Middle frontal gyrus (tissue), 1 donor: ENCODE results near the gene ZNF732.
"Not testable (repeated sequence)": the region's sequence is repeated elsewhere in the genome, so short reads cannot be mapped to it uniquely, and the experiment has no call there.

Source experiments
- DNase-seq: peaks from one replicate; pipeline ENCODE4 v3.0.0-alpha.2; 2015; ENCODE audit warnings: low spot score; ENCODE audit errors: extremely low spot score

Gene ZNF732

DNA sequence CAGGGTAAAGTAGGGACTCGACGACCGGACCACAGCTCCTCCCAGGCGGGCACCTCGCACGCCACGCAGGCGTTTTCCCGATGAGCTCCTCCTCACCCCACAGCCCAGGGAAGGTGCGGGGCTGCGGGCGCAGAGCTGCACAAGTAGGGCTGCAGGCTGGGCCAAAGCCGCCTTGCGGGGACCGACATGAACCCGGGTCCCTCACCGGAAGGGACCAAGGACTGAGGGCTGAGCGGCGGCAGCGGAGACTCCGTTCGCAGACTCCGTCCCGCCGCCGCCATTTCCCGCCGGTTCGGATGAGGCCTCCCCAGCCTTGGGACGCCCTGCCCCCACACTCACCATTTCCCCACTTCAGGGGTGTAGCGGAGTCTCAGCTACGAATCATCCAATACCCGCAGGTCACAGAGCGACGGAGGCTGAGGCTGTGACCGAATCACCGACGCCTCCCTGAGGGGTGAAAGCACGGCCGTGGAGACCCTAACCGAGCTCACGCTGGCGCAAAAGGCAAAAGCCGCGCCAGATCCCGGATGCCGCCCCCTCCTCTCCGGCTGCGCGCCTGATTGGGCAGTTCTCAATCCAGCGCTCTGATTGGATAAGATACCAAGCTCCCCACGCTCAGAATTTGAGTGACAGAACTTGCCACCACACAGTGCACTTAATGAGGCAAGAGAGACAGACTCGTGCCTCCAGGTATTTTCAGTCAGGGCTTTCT is at the start of gene ZNF732:
Gene ZNF732, minus strand, starts transcription at position 506 of the 712 bp plus-strand sequence. Its CDS starts 164 bp downstream, at position 342.
- DNase-seq = peak; percentile 8

- no peak for DNase-seq
These were observed 34.7 kb upstream of the ZNF732 start for GRCh38 chr4:340011-340410.

DNA sequence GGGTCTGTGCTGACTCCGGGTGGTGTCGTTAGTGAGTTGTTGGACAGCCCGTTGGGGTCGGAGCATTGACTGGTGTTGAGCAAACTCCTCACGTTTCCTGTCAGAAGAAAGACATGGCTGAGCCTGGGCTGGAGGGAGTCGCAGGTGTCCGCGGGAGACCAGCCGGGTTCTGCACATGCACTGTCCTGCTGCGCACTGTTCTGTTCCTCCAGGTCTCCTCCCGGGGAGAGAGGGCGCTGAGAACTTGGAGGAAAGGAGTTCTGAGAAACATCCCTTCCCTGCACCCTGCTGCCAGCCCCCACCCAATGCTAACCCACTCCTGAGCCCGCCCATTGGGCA is 33.5 kb upstream of the ZNF732 start:
- no peak for DNase-seq

DNA sequence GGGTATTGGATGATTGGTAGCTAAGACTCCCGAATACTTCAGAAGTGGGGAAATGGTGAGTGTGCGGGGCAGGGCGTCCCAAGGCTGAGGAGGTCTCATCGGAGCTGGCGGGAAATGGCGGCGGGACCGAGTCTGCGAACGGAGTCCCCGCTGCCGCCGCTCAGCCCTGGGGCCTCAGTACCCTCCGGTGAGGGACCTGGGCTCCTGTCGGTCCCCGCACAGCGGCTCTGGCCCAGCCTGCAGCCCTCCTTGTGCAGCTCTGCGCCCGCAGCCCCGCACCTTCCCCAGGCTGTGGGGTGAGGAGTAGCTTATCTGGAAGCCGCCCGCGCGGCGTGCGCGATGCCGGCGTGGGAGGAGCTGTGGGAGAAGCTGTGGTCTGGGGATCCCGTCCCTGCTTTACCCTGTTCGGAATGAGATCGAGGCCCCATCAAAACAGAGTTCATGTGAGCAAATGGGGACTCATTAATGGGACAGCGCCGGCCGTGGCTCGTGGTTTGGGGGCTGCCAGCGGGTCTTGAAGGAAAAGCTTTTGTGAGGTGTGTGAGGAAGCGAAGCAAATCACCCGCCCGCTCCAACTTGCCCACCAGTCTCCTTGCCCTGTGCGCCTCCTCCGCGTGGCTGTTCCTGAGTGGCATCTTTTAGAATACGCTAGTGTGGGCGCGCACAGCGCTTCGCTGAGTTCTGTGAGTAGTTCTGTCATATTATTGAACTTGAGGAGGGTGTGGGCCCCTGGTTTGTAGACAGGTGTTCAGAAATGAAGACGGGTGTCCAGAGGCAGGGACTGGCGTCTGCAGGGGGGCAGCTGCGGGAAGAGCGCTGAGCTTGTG is 32.9 kb upstream of the ZNF732 start:
- DNase-seq = peak; percentile 13

DNA sequence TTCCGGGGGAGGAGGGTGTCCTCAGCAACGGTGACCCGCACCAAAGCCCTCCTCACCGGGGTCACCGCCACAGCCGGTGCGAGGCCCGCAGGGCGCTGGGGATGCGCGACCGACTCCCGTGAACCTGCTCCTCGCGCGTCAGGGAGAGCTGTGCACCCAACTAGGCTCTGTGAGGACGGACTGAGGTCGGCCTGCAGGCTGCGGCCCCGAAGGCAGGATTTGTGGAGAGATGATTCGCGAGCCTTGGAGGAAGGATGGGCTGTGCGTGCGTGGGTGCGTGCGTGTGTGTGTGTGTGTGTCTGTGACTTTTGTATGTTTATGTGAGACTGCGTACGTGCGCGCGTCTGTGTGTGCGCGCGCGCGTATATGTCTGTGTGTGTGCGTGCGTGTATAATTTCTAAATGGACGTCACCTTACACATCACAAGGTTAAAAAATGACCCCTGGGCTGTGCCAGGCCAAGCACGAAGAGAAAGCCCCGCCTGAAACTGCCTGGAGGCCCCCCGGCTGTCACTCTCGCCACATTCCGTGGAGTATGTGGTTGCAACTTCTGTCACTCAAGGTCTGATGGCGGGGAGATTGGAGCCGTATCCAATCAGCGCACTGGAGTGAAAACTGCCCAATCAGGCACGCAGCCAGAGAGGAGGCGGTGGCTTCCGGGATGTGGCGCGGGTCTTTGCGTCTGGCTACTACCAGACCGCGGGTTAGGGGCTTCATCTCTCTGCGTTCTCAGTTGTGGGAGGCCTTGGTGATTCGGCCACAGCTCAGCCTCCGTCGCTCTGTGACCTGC is 32.1 kb upstream of the ZNF732 start, which contains the start of gene ZNF141:
Gene ZNF141, plus strand, starts transcription at position 672 of the 789 bp plus-strand sequence. CDS start 170 bp downstream, outside the sequence.
- peak; percentile 98 for DNase-seq

- DNase-seq = no peak
These were observed 31.5 kb upstream of the ZNF732 start for GRCh38 chr4:336893-337142.

DNA sequence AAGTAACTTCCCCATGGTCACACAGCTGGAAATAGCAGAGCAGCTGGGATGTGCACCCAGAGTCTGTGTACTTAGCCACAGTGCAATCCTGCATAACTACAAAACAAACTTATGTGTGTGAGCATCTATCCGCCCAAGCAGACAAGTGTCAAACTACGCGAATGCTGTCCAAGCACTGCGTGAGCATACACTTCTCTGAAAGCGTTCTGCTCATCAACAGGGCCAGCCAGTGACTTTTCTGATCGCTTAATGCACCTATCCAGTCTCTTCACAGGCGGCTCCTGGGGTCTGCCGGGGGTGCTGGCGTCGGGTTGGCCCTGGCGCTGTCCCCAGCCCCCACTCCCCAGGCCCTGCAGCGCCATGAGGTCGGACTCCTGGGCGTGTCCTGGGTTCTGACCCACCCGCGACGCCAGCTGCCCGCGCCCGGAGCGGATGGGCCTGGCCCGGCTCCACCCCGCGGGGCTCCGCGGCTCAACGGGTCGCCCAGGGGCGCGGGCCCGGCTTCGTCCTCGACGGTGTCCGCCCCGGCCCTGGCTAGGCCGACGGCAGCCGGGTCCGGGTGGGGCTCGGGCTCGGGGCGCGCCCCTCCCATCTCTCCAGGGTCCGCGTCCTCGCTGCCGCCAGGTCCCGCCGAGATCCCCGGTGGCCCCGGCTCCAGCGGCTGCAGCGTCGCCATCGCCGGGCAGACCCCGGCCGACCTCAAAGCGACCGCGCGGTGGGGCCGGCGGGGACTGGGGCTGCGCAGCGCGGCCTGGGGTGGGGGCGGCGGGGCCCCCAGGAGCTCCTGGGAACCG is 31.0 kb upstream of the ZNF732 start:
- DNase-seq = no peak

DNA sequence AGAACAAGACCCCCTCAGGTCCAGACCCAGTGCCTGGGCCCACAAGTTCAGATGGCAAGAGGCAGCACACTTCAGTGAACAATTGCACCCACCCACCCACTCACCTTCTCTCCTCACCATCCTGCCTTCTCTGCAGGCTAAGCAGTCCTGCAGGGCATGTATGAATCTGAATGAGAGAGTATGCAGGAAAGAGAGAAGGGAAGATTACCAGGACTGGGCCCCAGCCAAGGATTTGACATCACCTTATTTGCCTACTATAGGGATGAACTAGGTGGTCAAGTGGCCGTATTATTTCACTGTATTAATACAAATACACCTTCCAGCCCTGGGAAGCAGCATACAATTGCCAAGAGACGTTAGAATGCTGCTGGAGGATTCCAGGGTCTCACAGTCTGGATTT is 30.2 kb upstream of the ZNF732 start:
- no peak for DNase-seq

GRCh38 chr4:328729-329128 is 23.5 kb upstream of the ZNF732 start:
- DNase-seq = no peak

DNA sequence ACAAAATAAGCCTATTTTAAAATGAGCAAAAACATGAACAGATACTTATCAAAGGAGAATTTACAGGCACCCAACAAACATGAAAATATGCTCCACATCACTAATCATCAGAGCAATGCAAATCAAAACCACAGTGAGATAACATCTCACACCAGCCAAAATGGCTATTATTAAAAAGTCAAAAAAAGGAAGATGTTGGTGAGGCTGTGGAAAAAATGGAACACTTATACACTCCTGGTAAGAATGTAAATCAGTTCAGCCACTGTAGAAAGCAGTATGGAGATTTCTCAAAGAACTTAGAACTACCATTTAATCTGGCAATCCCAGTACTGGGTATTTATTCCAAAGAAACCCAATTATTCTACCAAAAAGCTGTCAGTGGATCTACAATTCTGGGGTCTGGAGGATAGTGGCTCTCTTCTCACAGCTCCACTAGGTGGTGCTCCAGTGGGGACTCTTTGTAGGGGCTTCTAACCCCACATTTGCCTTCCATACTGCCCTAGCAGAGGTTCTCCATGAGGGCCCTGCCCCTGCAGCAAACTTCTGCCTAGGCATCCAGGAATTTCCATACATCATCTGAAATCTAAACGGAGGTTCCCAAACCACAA is 9.1 kb upstream of the ZNF732 start:
- no peak for DNase-seq

GRCh38 chr4:309807-310206 is 4.5 kb upstream of the ZNF732 start:
- DNase-seq = no peak

DNA sequence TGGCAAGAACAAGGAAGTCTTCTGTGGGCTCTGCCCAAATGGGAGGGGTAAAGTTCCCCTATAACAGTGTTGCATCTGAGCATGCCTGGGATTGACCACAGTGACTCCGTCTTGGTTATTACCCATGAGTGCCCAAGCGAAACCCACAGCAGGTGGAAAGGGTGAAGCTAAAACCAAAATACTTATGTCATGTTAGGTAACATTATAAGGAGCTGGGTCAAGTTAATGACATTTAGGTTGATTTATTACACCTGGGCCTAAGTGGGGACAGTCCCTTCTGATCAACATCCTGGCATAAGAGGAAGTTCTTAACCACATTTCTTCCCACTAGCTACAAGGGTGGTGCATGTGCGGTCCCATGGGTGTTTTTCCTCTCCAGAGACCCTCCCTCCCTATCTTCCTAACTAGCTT is 1.3 kb upstream of the ZNF732 start:
- DNase-seq = no peak

DNA sequence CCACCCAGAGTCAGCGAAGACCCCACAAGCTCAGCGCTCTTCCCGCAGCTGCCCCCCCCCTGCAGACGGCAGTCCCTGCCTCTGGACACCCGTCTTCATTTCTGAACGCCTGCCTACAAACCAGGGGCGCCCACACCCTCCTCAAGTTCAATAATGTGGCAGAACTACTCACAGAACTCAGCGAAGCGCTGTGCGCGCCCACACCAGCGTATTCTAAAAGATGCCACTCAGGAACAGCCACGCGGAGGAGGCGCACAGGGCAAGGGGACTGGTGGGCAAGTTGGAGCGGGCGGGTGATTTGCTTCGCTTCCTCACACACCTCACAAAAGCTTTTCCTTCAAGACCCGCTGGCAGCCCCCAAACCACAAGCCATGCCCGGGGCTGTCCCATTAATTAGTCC is 758 bp downstream of the ZNF732 start:
- not testable (repeated sequence) for DNase-seq

- DNase-seq = no peak
These were observed 2.9 kb downstream of the ZNF732 start for GRCh38 chr4:302381-302780.

DNA sequence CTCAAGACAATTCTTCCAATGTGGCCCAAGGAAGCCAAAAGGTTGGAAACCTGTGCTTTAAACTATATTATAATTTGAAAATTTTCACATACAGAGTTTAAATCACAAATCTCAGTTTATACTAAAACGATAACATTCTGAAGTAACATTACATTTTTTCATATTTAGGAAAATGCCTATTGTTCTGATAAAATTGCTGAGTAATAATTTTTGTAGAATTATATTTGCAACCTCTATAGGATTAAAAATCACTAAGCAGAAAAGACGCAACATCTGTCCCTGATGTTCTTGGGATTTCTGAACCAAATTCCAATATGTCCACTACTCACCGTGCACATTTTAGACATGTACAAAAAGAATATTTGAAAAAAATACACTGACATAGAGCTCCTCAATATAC is 10.5 kb downstream of the ZNF732 start:
- no peak for DNase-seq

DNA sequence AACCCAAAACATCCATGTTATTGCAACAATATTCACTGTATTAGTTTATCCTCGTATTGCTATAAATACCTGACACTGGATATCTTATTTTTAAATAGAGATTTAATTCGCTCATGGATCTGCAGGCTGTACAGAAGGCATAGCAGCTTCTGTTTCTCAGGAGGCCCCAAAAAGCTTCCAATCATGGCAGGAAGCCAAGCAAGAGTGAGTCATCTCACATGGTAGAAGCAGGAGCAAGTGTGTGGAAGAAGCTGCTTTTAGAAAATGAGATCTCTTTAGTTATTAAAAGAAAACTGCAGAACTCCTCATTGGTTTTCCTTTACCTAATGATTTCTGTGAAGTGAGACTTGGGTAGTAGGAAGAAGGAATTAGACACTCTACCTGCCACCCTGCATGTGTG is 16.4 kb downstream of the ZNF732 start:
- DNase-seq = no peak

GRCh38 chr4:273309-274017 is 31.8 kb downstream of the ZNF732 start:
- no peak for DNase-seq

DNA sequence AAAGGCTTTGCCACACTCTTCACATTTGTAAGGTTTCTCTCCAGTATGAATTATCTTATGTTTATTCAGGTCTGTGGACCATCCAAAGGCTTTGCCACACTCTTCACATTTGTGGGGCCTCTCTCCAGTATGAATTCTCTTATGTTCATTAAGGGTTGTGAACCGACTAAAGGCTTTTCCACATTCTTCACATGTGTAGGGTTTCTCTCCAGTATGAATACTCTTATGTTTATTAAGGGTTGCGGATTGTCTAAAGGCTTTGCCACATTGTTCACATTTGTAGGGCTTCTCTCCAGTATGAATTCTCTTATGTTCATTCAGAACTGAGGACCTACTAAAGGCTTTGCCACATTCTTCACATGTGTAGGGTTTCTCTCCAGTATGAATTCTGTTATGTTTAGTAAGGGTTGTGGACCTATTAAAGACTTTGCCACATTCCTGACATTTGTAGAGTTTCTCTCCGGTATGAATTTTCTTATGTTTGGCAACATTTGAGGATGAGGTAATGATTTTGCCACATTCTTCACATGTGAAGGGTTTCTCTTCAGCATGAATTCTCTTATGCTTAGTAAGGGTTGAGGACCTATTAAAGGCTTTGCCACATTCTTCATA is 33.7 kb downstream of the ZNF732 start:
- DNase-seq = no peak

- not testable (repeated sequence) for DNase-seq
These were observed 46.0 kb downstream of the ZNF732 start for GRCh38 chr4:259240-259639.

DNA sequence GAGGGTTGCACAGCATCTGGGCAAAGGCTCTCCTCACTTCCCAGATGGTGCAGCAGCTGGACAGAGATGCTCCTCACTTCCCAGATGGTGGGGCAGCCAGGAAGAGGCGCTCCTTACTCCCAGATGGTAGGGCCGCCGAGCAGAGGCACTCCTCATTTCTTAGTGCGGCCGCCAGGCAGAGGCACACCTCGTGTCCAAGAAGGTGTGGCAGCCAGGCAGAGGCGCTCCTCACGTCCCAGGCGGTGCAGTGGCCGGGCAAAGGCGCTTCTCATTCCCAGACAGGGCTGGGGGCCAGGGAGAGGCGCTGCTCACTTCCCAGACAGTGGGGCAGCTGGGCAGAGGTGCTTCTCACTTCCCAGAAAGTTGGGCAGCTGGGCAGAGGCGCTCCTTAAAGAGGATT is 48.8 kb downstream of the ZNF732 start:
- DNase-seq = no peak
